A673 (cell line): ENCODE results near the gene LCORL. TPM values are rescaled to one million over a fixed set of nuclear protein-coding genes. Genes with fewer than 3 reads are reported as not detected.

Experiments
- BruUV-seq: library from RNA; stranded (reverse); fragments of 400-500 nt; replicated peaks from 2 replicates; lab custom pipeline; 2021; lab: Mats Ljungman, UMichigan
- CTCF ChIA-PET: fragments of 300-600 bp; sonication (Branson Sonifier 250); formaldehyde crosslinking; loops from one replicate; lab custom pipeline; 2022; ENCODE audit warnings: antibody characterized with exemption; lab: Charles Lee
- POLR2A ChIA-PET: fragments of 300-600 bp; sonication (Branson Sonifier 250); formaldehyde crosslinking; loops from one replicate; lab custom pipeline; 2022; ENCODE audit warnings: antibody characterized with exemption; ENCODE audit not compliant: low non-redundant PET; lab: Charles Lee
- DNase-seq: peaks from one replicate; pipeline ENCODE4 v3.0.0-alpha.2; 2015; ENCODE audit warnings: low spot score
- H3K27ac ChIP-seq: fragments of 200-600 bp; sonication (generic); 2 replicates; pipeline ENCODE4 v1.5.1; 2016; ENCODE audit warnings: mixed run types, low read depth, mild to moderate bottlenecking, mixed read lengths, antibody characterized with exemption, low read length; ENCODE audit not compliant: poor library complexity, severe bottlenecking
- H3K27me3 ChIP-seq: fragments of 200-600 bp; sonication (generic); replicated peaks from 2 replicates; pipeline ENCODE4 v1.6.1; 2017; ENCODE audit warnings: mixed run types, low read depth, mild to moderate bottlenecking, mixed read lengths, antibody characterized with exemption, low read length; ENCODE audit not compliant: insufficient read depth, poor library complexity
- H3K36me3 ChIP-seq: fragments of 200-600 bp; sonication (generic); 2 replicates; pipeline ENCODE4 v1.6.1; 2016; ENCODE audit warnings: mixed run types, mild to moderate bottlenecking, mixed read lengths, antibody characterized with exemption, low read length; ENCODE audit not compliant: insufficient read depth, poor library complexity, severe bottlenecking
- H3K4me1 ChIP-seq: fragments of 200-600 bp; sonication (generic); 2 replicates; pipeline ENCODE4 v1.6.1; 2017; ENCODE audit warnings: mixed run types, mild to moderate bottlenecking, mixed read lengths, antibody characterized with exemption, low read length; ENCODE audit not compliant: insufficient read depth, poor library complexity, severe bottlenecking
- H3K4me3 ChIP-seq: fragments of 200-600 bp; sonication (generic); 2 replicates; pipeline ENCODE4 v1.5.1; 2016; ENCODE audit warnings: low read depth, mixed run types, mild to moderate bottlenecking, mixed read lengths, low read length; ENCODE audit not compliant: poor library complexity, severe bottlenecking
- H3K9me3 ChIP-seq: fragments of 200-600 bp; sonication (generic); 2 replicates; pipeline ENCODE4 v1.6.1; 2016; ENCODE audit warnings: mixed run types, low read depth, mild to moderate bottlenecking, mixed read lengths, antibody characterized with exemption, low read length; ENCODE audit not compliant: poor library complexity, severe bottlenecking
- EZH2 ChIP-seq: fragments of 200-600 bp; sonication (generic); IDR thresholded peaks from 2 replicates; pipeline ENCODE4 v1.6.1; 2017; ENCODE audit warnings: borderline replicate concordance, low read depth, mild to moderate bottlenecking, mixed read lengths, antibody characterized with exemption, low read length; ENCODE audit not compliant: poor library complexity, severe bottlenecking
- intact Hi-C: fragments of 100-400 bp; cut with micrococcal nuclease; formaldehyde crosslinking; loops from one replicate; pipeline ENCODE4 v1.10.0; 2022; ENCODE audit not compliant: unreplicated experiment
- total RNA-seq: library from RNA; stranded (reverse); gene quantifications from 2 replicates; pipeline ENCODE4 v1.2.3, GENCODE V29; 2021
- TF ChIP-seq, protein P1 (sequence below): fragments of 300-800, 200-600 bp; sonication (generic); conservative IDR thresholded peaks from 2 replicates; pipeline ENCODE4 v1.5.1; 2017; ENCODE audit warnings: low read depth, mild to moderate bottlenecking, antibody characterized with exemption, low read length, moderate library complexity, mixed read lengths

LCORL gene
- total RNA-seq, 1 experiment from 2014 or later: 29.7 TPM

GRCh38 chr4:17807446-17807845, 214.1 kb downstream of the LCORL start:
- intact Hi-C loops: loop anchor here (10.0 kb wide), 1 partner anchor 193 kb away; the partner anchor contains the start of gene MED28
- Histone ChIP-seq H3K9me3 (no peaks in the 10 kb centered on the region), H3K4me3 (peak overlapping the region; percentile 72), H3K36me3 (peaks cover 41% of the 10 kb centered on the region), H3K4me1 (peaks cover 10% of the 10 kb centered on the region), H3K27ac (peak overlapping the region; percentile 31), H3K27me3 (no peaks in the 10 kb centered on the region)
- POLR2A ChIA-PET: no interaction called here
- TF ChIP-seq, protein P1, sequence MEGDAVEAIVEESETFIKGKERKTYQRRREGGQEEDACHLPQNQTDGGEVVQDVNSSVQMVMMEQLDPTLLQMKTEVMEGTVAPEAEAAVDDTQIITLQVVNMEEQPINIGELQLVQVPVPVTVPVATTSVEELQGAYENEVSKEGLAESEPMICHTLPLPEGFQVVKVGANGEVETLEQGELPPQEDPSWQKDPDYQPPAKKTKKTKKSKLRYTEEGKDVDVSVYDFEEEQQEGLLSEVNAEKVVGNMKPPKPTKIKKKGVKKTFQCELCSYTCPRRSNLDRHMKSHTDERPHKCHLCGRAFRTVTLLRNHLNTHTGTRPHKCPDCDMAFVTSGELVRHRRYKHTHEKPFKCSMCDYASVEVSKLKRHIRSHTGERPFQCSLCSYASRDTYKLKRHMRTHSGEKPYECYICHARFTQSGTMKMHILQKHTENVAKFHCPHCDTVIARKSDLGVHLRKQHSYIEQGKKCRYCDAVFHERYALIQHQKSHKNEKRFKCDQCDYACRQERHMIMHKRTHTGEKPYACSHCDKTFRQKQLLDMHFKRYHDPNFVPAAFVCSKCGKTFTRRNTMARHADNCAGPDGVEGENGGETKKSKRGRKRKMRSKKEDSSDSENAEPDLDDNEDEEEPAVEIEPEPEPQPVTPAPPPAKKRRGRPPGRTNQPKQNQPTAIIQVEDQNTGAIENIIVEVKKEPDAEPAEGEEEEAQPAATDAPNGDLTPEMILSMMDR: no peak
- TF ChIP-seq EZH2: no peak
- BruUV-seq: no TSS peak
- DNase-seq: no peak
- CTCF ChIA-PET: no interaction called here

GRCh38 chr4:17805580-17806155, 215.9 kb downstream of the LCORL start:
- intact Hi-C loops: loop anchor here (10.0 kb wide), 1 partner anchor 191 kb away; the partner anchor contains the start of gene MED28
- BruUV-seq: no TSS peak
- Histone ChIP-seq H3K9me3 (no peaks in the 10 kb centered on the region), H3K4me3 (no peak overlapping the region), H3K27me3 (no peaks in the 10 kb centered on the region), H3K36me3 (peaks cover 52% of the 10 kb centered on the region), H3K27ac (no peak overlapping the region), H3K4me1 (peaks cover 10% of the 10 kb centered on the region)
- TF ChIP-seq, protein P1: no peak
- TF ChIP-seq EZH2: no peak
- POLR2A ChIA-PET: no interaction called here
- CTCF ChIA-PET: no interaction called here
- no peak for DNase-seq

- no peak for DNase-seq
- no peak overlapping the region for H3K4me3 ChIP-seq
- no peak for TF ChIP-seq EZH2
- TF ChIP-seq, protein P1: no peak
- ChIA-PET POLR2A (interaction anchor here (0.9 kb wide), 1 partner anchor 13 kb away, joined by 3 read pairs; the partner anchor contains the start of genes DCAF16 and NCAPG), CTCF (no interaction called here)
- H3K9me3 ChIP-seq: no peaks in the 10 kb centered on the region
- H3K27ac ChIP-seq: no peak overlapping the region
- H3K4me1 ChIP-seq: no peaks in the 10 kb centered on the region
- intact Hi-C loops: no loop called here
- no TSS peak for BruUV-seq
- peaks cover 27% of the 10 kb centered on the region for H3K36me3 ChIP-seq
- no peaks in the 10 kb centered on the region for H3K27me3 ChIP-seq
Observed at GRCh38 chr4:17797808-17798207, 223.7 kb downstream of the LCORL start.
